Mucosa of descending colon (tissue), 3 donors: Measurements from ENCODE around the gene APCDD1L. TPM values are rescaled to one million over a fixed set of nuclear protein-coding genes. Genes with fewer than 3 reads are reported as not detected.

Source experiments
- ATAC-seq: fragments of 200-7000 bp; cut with Tn5 transposase; one replicate; pipeline ENCODE4 v1.9.1; 2020; ENCODE audit warnings: mild to moderate bottlenecking, moderate library complexity
- DNase-seq, 3 donors: peaks; one replicate each; pipeline ENCODE4 v3.0.0-alpha.2; 2020
- H3K36me3 ChIP-seq: fragments of 200-600 bp; one replicate; pipeline ENCODE4 v1.8.0; 2021; ENCODE audit warnings: low read depth, mild to moderate bottlenecking
- H3K4me1 ChIP-seq: fragments of 200-600 bp; one replicate; pipeline ENCODE4 v1.8.0; 2021; ENCODE audit warnings: low read depth, mild to moderate bottlenecking
- H3K4me3 ChIP-seq: fragments of 200-600 bp; one replicate; pipeline ENCODE4 v1.8.0; 2021; ENCODE audit warnings: mild to moderate bottlenecking
- H3K9me3 ChIP-seq: fragments of 200-600 bp; one replicate; pipeline ENCODE4 v1.8.0; 2021; ENCODE audit warnings: mild to moderate bottlenecking
- intact Hi-C, 2 donors: fragments of 100-400 bp; cut with DNase I in 1 of 2; cut with micrococcal nuclease in 1 of 2; formaldehyde crosslinking; loops; one replicate each; pipeline versions ENCODE4 v1.11.0 to v1.11.1; 2022; cut with DNase I, micrococcal nuclease
- total RNA-seq, 3 donors: library from RNA; stranded (reverse); fragmentation: NEBNext Ultra II Directional in 2 of 3; extraction: Animal tissue kit (Norgen Biotek cat#: 25700) in 2 of 3; gene quantifications; one replicate each; pipeline versions ENCODE4 v1.2.1 to v1.2.4, GENCODE V29; 2021 to 2023
- TF ChIP-seq, protein P1 (sequence below): fragments of 200-600 bp; IDR thresholded peaks from one replicate; pipeline ENCODE4 v1.8.0; 2022; ENCODE audit warnings: antibody characterized with exemption, mild to moderate bottlenecking
- donor health status: DM: no; HTN: no; CAD: no; lungs with moderate emphysema.
- donor health status: DM: no; HTN: no; CAD: no.
- donor health status: DM: no; HTN: yes; CAD: no.

Gene APCDD1L
- total RNA-seq, 3 donors from 2014 or later, result 0.23 to 0.57 (median 0.29) TPM

DNA sequence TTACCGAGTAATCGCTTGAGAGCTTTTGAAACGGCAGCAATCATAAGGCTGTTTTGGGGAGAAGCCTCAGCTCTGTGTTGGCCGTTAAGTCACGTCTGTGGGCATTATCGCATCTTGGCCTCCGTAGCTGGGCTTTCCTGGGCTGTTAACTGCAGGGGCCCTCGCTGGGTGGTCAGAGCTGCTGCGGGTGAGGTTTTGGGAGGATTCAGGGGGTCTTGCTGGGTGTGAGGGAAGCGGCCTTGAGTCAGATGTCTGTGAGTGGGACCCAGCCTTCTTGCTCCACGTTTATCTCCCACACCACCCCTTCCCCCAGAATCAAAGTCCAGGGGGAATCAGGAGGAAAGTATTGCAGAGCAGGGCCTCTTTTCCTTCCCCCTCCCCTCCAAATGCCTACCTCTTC lies 3.2 kb upstream of the APCDD1L start:
- ATAC-seq, result no peak
- Histone ChIP-seq H3K4me1 (no peaks in the 10 kb centered on the region), H3K4me3 (no peak overlapping the region), H3K9me3 (no peaks in the 10 kb centered on the region), H3K36me3 (no peaks in the 10 kb centered on the region)
- TF ChIP-seq, protein P1, sequence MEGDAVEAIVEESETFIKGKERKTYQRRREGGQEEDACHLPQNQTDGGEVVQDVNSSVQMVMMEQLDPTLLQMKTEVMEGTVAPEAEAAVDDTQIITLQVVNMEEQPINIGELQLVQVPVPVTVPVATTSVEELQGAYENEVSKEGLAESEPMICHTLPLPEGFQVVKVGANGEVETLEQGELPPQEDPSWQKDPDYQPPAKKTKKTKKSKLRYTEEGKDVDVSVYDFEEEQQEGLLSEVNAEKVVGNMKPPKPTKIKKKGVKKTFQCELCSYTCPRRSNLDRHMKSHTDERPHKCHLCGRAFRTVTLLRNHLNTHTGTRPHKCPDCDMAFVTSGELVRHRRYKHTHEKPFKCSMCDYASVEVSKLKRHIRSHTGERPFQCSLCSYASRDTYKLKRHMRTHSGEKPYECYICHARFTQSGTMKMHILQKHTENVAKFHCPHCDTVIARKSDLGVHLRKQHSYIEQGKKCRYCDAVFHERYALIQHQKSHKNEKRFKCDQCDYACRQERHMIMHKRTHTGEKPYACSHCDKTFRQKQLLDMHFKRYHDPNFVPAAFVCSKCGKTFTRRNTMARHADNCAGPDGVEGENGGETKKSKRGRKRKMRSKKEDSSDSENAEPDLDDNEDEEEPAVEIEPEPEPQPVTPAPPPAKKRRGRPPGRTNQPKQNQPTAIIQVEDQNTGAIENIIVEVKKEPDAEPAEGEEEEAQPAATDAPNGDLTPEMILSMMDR, result no peak
- DNase-seq, result no peak
- intact Hi-C loops, result no loop called here

DNA sequence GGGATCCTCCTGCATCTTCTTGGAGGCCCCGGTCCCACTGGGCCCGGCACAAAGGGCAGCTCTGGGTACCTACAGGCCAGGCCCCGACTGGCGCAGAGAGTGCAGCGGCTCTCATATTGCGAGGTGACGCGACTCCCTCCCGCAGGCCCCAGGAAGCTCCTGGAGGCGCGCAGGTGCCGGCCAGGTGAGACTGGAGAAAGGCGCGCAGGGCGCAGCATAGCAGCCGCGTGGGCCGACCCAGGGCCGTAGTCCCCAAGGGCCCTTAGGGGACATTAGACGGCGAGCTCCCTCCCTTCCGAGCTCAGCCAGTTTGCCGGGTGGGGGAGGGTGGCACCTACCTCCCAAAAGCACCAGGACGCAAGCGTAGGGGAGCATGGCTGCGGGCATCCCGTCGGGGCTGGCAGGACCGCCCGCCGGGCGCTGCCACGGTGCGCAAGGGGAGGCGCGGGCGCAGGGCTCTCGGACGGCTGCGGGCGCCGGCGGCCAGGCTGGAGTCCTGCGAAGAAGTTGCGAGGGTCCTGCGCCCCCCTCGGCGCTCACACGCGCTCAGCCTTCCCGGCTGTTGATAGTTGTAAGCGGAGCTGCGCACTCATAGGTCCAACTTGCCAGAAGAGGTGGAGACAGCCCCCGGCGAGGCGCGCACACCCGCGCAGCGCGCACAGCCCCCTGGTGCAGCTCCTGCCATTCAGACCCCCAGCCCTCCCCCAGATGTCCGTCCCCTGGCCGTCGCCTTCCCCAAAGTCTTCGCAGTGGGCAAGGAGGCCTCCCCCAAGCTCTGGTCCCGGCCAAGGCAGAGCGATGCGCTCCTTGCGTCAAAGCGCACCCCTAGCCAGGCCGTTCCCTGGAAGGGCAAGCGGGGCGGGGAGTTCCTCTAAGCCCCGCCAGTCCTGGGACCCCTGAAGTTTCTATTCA lies 622 bp downstream of the APCDD1L start:
- no peak overlapping the region for H3K4me3 ChIP-seq
- no peaks in the 10 kb centered on the region for H3K9me3 ChIP-seq
- intact Hi-C loops, result no loop called here
- ATAC-seq, result no peak
- H3K36me3 ChIP-seq, result no peaks in the 10 kb centered on the region
- H3K4me1 ChIP-seq, result no peaks in the 10 kb centered on the region
- no peak for DNase-seq
- TF ChIP-seq, protein P1, result no peak

DNA sequence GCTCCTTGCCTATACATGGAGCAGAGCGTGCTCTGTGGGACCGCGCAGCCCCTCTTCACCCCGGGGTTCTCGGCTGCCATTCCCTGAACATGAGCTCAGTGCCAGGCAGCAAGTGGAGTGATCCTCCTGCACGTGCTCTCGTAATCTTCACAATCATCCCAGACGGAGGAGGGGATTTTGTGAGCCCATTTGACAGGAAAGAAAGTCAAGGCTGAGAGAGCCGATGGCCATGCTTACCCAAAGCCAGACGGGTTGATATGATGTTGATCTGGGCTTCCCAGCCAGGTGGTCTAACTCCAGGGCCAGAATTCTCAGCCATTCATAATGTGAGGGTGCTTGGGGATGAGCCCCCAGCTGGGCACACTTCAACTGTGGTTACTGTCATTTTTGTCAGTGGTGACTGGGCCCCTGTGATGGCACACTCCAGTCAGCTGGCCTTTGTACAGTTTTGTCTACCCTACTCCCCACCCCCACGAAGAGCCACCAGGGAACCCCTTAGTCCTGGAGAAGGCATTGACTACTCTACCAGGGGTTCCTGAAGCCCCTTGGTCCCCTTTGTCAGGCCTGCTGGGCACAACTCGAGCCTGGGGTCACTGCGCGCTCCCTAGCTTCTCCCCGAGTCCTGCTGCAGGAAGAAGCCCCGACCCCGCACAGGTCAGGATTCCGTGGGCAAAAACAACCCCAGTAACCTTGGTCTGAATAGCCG lies 1.5 kb downstream of the APCDD1L start:
- Histone ChIP-seq H3K4me3 (no peak overlapping the region), H3K4me1 (no peaks in the 10 kb centered on the region), H3K36me3 (no peaks in the 10 kb centered on the region), H3K9me3 (no peaks in the 10 kb centered on the region)
- no peak for ATAC-seq
- intact Hi-C loops, result no loop called here
- TF ChIP-seq, protein P1, result no peak
- DNase-seq, result no peak

DNA sequence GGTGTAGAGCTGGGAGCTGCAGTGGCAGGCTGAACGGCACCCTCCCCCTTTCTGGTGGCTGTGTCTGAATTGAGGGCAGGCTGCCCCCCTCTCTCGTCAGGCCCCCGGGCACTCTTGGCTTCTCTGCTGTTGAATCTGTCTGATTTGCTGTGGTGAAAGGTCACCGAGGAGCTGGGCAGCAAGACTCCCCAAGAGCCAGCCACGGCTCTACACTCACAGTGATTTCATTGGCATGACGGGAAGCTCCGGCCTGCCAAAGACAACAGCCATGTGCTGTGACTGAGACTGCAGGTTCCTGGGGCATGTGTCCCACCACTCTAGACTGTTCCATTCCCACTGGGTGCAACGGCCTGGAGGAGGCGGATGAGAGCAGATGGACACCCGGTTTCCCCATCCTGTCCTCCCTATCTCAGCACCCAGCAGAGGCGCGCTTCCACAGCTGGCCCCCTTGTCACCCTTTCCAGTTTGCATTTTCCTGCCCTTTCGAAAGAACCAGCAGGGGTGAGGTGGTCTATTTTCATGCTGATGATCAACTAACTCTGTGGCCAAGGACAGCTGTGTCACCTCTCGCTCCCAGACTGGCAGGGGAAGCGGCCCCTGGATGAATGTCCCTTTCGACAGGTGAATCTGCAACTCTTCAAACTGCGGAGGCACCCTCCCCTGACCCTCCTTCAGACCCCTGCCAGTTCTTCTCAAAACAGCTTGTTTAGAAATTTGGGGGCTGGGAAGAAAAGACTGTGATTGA lies 2.2 kb downstream of the APCDD1L start:
- TF ChIP-seq, protein P1, result no peak
- no peak for DNase-seq
- ATAC-seq, result no peak
- Histone ChIP-seq H3K36me3 (no peaks in the 10 kb centered on the region), H3K4me3 (no peak overlapping the region), H3K4me1 (no peaks in the 10 kb centered on the region), H3K9me3 (no peaks in the 10 kb centered on the region)
- intact Hi-C loops, result no loop called here

DNA sequence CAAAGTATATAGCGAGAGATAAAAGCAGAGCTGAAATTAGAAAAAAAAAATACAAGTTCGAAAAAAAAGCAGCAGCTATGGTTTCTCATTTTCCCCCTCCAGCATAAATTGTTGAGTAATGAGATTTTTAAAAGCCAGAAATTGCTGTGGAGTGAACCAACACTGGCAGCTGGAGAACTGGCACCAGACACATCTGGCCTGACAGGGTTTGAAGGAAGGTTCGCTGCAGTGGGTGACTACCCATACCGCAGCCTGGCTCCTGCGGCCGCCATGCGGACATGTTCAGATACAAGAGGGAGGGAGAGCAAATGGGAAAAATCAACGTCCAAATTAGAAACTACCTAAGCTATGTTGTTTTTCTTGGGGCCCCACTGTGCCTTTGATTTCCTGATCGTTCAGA lies 3.3 kb downstream of the APCDD1L start:
- intact Hi-C loops, result no loop called here
- DNase-seq, result no peak
- TF ChIP-seq, protein P1, result no peak
- H3K4me3 ChIP-seq, result no peak overlapping the region
- no peak for ATAC-seq
- H3K36me3 ChIP-seq, result no peaks in the 10 kb centered on the region
- H3K4me1 ChIP-seq, result no peaks in the 10 kb centered on the region
- no peaks in the 10 kb centered on the region for H3K9me3 ChIP-seq
